ENCODE measurements around the gene RAB43. TPM values are rescaled to one million over a fixed set of nuclear protein-coding genes. Genes with fewer than 3 reads are reported as not detected.

RAB43 gene
- total and polyA plus RNA-seq, 7 donors: 0.62 to 5.1 (median 1.6) TPM

GRCh38 chr3:129065720-129066073 is 55.9 kb downstream of the RAB43 start:
- Histone ChIP-seq H3K27ac (no peak overlapping the region), H3K4me1 (no peaks in the 10 kb centered on the region), H3K9me3 (no peaks in the 10 kb centered on the region), H3K27me3 (ENCODE audit: insufficient read depth in 3 of 3, low read length in 2 of 3) (peaks cover 0 to 9% (median 3%) of the 10 kb centered on the region in 3 donors), H3K4me3 (no peak overlapping the region), H3K36me3 (ENCODE audit: insufficient read depth in 1 of 2, low read depth in 1 of 2) (no peaks in the 10 kb centered on the region)
- TF ChIP-seq CTCF (IDR thresholded peaks at IDR 0.05): no peak
- WGBS, 3 donors: 74 to 80% (median 75%) methylated on average over 4 of the region's 4 CpGs
- DNase-seq: no peak
- intact Hi-C loops (cut with DNase I): no loop called here
- no peak for ATAC-seq

DNA sequence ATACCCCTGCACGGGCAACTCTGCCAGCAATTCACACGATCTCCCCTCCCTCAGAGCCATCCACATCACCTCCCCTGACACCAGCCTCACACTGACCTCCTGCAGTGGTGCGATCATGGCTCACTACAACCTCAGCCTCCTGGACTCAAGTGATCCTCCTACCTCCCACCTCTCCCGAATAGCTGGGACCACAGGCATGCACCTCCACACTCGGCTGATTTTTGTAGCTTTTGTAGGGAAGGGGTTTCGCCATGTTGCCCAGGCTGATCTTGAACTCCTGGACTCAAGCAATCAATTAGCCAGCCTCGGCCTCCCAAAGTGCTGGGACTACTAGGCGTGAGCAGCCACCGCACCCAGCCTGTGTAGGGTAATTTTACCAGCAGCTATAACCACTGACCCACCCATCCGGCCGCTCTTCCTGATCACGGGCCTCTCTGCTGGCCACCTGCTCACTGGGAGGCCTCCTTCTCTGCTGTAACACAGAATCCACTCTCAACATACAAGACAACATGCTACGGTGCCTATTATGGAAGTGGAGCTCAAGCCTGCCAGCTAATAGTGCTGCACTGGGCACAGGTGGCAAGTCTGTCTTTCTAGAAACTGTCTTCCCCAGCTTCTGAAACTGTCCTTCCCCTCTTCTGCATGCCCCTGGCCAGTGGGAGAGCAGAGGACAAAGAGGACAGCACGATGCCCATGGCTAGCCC is 56.4 kb downstream of the RAB43 start:
- Histone ChIP-seq H3K9me3 (no peaks in the 10 kb centered on the region), H3K36me3 (ENCODE audit: insufficient read depth in 1 of 2, low read depth in 1 of 2) (no peaks in the 10 kb centered on the region), H3K27me3 (ENCODE audit: insufficient read depth in 3 of 3, low read length in 2 of 3) (peaks cover 0 to 8% (median 3%) of the 10 kb centered on the region in 3 donors), H3K4me1 (no peaks in the 10 kb centered on the region), H3K27ac (no peak overlapping the region), H3K4me3 (no peak overlapping the region)
- intact Hi-C loops (cut with DNase I): no loop called here
- TF ChIP-seq CTCF (IDR thresholded peaks at IDR 0.05): no peak
- DNase-seq: no peak
- 87 to 89% (median 88%) methylated on average over 14 of the region's 14 CpGs for WGBS, 3 donors
- ATAC-seq: no peak

- no peaks in the 10 kb centered on the region for H3K4me1 ChIP-seq
- ATAC-seq: no peak
- peaks cover 0 to 8% (median 1%) of the 10 kb centered on the region in 3 donors for H3K27me3 ChIP-seq (ENCODE audit: insufficient read depth in 3 of 3, low read length in 2 of 3)
- H3K36me3 ChIP-seq (ENCODE audit: insufficient read depth in 1 of 2, low read depth in 1 of 2): no peaks in the 10 kb centered on the region
- intact Hi-C loops (cut with DNase I): no loop called here
- H3K4me3 ChIP-seq: no peak overlapping the region
- H3K27ac ChIP-seq: no peak overlapping the region
- WGBS, 3 donors: 81 to 86% (median 85%) methylated on average over 15 of the region's 15 CpGs
- no peak for TF ChIP-seq CTCF (IDR thresholded peaks at IDR 0.05)
- no peaks in the 10 kb centered on the region for H3K9me3 ChIP-seq
- no peak for DNase-seq
Observed at GRCh38 chr3:129063841-129064482, 57.6 kb downstream of the RAB43 start.

DNA sequence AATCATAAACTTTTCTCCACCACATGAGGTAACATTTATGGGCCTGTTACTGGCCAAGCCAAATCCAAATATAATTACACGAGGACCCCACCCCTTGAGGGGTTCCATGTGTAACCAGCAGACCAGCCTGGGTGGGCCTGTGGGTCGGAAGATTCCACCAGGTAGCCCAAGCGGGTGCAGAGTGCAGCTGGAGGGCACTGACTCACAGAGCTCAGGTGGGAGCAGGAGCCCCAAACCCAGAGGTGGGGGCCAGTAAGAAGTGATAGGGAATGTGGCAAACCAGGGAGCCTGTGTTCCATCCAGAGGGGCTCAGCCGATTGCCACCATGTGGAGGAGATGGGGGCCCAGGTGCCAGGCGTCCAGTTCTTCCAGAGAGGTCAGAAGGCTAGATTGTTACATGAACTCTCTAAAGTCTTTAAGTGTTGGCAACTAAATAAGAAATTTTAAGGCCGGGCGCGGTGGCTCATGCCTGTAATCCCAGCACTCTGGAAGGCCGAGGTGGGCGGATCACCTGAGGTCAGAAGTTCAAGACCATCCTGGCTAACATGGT is 58.4 kb downstream of the RAB43 start:
- ATAC-seq (no peak), DNase-seq (no peak)
- 84 to 89% (median 89%) methylated on average over 10 of the region's 10 CpGs for WGBS, 3 donors
- Histone ChIP-seq H3K9me3 (no peaks in the 10 kb centered on the region), H3K4me3 (no peak overlapping the region), H3K27me3 (ENCODE audit: insufficient read depth in 3 of 3, low read length in 2 of 3) (peaks cover 0 to 8% (median 1%) of the 10 kb centered on the region in 3 donors), H3K27ac (no peak overlapping the region), H3K36me3 (ENCODE audit: insufficient read depth in 1 of 2, low read depth in 1 of 2) (no peaks in the 10 kb centered on the region), H3K4me1 (no peaks in the 10 kb centered on the region)
- intact Hi-C loops (cut with DNase I): no loop called here
- no peak for TF ChIP-seq CTCF (IDR thresholded peaks at IDR 0.05)
